ENCODE data around the gene DNAJA1. TPM values are rescaled to one million over a fixed set of nuclear protein-coding genes. Genes with fewer than 3 reads are reported as not detected.

DNAJA1 gene
- total RNA-seq, 1 experiment from 2014 or later = 58.2 TPM

GRCh38 chr9:33068991-33069390, 43.9 kb downstream of the DNAJA1 start:
- BruUV-seq (replicated peaks) = no TSS peak
- DNase-seq (ENCODE audit: unreplicated experiment) = no peak
- Mint-ChIP-seq H3K27me3 (ENCODE audit: insufficient read depth, unreplicated experiment) (no peaks in the 10 kb centered on the region), H3K4me3 (ENCODE audit: unreplicated experiment) (no peak overlapping the region), H3K9me3 (ENCODE audit: unreplicated experiment) (no peaks in the 10 kb centered on the region), H3K36me3 (ENCODE audit: insufficient read depth, unreplicated experiment) (peaks cover 98% of the 10 kb centered on the region), H3K4me1 (ENCODE audit: insufficient read depth, unreplicated experiment) (no peaks in the 10 kb centered on the region), H3K27ac (ENCODE audit: low read depth, unreplicated experiment) (no peak overlapping the region)
- ChIA-PET CTCF (interaction anchor here (1.4 kb wide), 1 partner anchor 157 kb away, joined by 4 read pairs; no protein-coding TSS in a partner anchor), POLR2A (no interaction called here)
- intact Hi-C loops (cut with micrococcal nuclease) = no loop called here
- TF ChIP-seq CTCF (IDR thresholded peaks at IDR 0.05; ENCODE audit: unreplicated experiment) = no peak

GRCh38 chr9:33076046-33077004, 51.3 kb downstream of the DNAJA1 start, which contains the start of gene SMU1:
Gene SMU1 (minus strand): TSS chr9:33076674. CDS start chr9:33076608, 66 bp downstream.
- BruUV-seq (replicated peaks) = TSS peak; percentile 64
- POLR2A ChIA-PET = interaction anchor here (0.6 to 7.1 kb wide), 31 partner anchors 9 to 813 kb away, joined by 3 to 90 read pairs (median 5); partner anchors contain the start of genes BAG1, CHMP5, DNAJA1 and NFX1
- Mint-ChIP-seq H3K4me1 (ENCODE audit: insufficient read depth, unreplicated experiment) (peaks cover 14% of the 10 kb centered on the region), H3K27ac (ENCODE audit: low read depth, unreplicated experiment) (peak within 1 kb of the TSS; percentile 99), H3K9me3 (ENCODE audit: unreplicated experiment) (no peaks in the 10 kb centered on the region), H3K4me3 (ENCODE audit: unreplicated experiment) (peak within 1 kb of the TSS; percentile 86), H3K27me3 (ENCODE audit: insufficient read depth, unreplicated experiment) (no peaks in the 10 kb centered on the region), H3K36me3 (ENCODE audit: insufficient read depth, unreplicated experiment) (peaks cover 36% of the 10 kb centered on the region)
- TF ChIP-seq CTCF (IDR thresholded peaks at IDR 0.05; ENCODE audit: unreplicated experiment) = no peak
- intact Hi-C loops (cut with micrococcal nuclease) = loop anchor here (1.0 kb wide), 1 partner anchor 188 kb away; the partner anchor contains the start of gene BAG1
- peak; percentile 98 for DNase-seq (ENCODE audit: unreplicated experiment)
- CTCF ChIA-PET = interaction anchor here (0.6 to 1.8 kb wide), 5 partner anchors 26 to 377 kb away, joined by 3 to 10 read pairs (median 4); no protein-coding TSS in a partner anchor

- peaks cover 9% of the 10 kb centered on the region for H3K4me1 Mint-ChIP-seq (ENCODE audit: insufficient read depth, unreplicated experiment)
- no TSS peak for BruUV-seq (replicated peaks)
- CTCF ChIA-PET = interaction anchor here (0.6 to 2.8 kb wide), 10 partner anchors 13 to 202 kb away, joined by 3 to 32 read pairs (median 3); no protein-coding TSS in a partner anchor
- no peaks in the 10 kb centered on the region for H3K9me3 Mint-ChIP-seq (ENCODE audit: unreplicated experiment)
- intact Hi-C loops (cut with micrococcal nuclease) = no loop called here
- H3K36me3 Mint-ChIP-seq (ENCODE audit: insufficient read depth, unreplicated experiment) = peaks cover 9% of the 10 kb centered on the region
- H3K4me3 Mint-ChIP-seq (ENCODE audit: unreplicated experiment) = no peak overlapping the region
- DNase-seq (ENCODE audit: unreplicated experiment) = peak; percentile 81
- no peak overlapping the region for H3K27ac Mint-ChIP-seq (ENCODE audit: low read depth, unreplicated experiment)
- TF ChIP-seq CTCF (IDR thresholded peaks at IDR 0.05; ENCODE audit: unreplicated experiment) = no peak
- no peaks in the 10 kb centered on the region for H3K27me3 Mint-ChIP-seq (ENCODE audit: insufficient read depth, unreplicated experiment)
- POLR2A ChIA-PET = interaction anchor here (0.7 to 7.1 kb wide), 17 partner anchors 21 to 209 kb away, joined by 3 to 90 read pairs (median 6); partner anchors contain the start of genes B4GALT1, BAG1, CHMP5 and DNAJA1
These were observed 55.5 kb downstream of the DNAJA1 start for GRCh38 chr9:33080534-33080933.

Measured in MCF 10A (cell line).